Activated CD4-positive, alpha-beta T cell treated with anti-CD3 and anti-CD28 coated beads, Interleukin-2, amount 50 U/mL, for 24 hours (primary cell): ENCODE results near the gene APPBP2.
"Not testable (repeated sequence)": the region's sequence is repeated elsewhere in the genome, so short reads cannot be mapped to it uniquely, and the experiment has no call there.

Source experiments
- DNase-seq, 2 donors: peaks; one replicate each; pipeline ENCODE4 v3.0.0-alpha.2; 2020; ENCODE audit warnings: low read depth in 1 of 2, low spot score in 1 of 2

The APPBP2 gene

DNA sequence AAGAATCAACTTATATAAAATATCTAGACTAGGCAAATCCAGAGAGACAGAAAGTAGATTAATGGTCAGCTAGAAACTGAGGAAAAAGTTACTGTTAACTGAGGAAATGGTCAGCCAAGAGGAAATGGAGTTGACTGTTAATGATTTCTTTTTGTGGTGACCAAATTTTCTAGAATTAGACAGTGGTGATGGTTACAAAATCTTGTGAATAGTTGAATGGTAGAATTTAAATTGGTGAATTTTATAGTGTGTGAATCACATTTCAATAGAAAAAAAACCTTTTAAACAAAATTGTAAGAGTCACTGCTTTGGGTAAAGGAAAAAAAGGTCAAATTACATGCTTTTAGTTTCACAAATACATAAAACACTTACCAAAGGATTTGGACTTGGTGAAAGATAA lies 30.0 kb downstream of the APPBP2 start:
- no peak for DNase-seq

- no peak for DNase-seq
Measured at GRCh38 chr17:60495260-60495659, 30.8 kb downstream of the APPBP2 start.

- DNase-seq: no peak
Measured at GRCh38 chr17:60493847-60494321, 32.2 kb downstream of the APPBP2 start.

GRCh38 chr17:60491771-60492170 lies 34.3 kb downstream of the APPBP2 start:
- no peak for DNase-seq

DNA sequence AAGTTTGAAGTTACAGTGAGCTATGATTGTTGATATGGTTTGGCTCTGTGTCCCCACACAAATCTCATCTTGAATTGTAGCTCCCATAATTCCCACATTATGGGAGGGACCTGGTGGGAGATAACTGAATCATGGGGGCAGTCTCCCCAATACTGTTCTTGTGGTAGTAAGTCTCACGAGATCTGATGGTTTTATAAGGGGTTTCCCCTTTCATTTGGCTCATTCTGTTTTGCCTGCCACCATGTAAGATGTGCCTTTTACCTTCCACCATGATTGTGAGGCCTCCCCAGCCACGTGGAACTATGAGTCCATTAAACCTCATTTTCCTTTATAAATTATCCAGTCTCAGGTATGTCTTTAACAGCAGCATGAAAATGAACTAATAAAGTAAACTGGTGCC lies 35.4 kb downstream of the APPBP2 start:
- not testable (repeated sequence) for DNase-seq

DNA sequence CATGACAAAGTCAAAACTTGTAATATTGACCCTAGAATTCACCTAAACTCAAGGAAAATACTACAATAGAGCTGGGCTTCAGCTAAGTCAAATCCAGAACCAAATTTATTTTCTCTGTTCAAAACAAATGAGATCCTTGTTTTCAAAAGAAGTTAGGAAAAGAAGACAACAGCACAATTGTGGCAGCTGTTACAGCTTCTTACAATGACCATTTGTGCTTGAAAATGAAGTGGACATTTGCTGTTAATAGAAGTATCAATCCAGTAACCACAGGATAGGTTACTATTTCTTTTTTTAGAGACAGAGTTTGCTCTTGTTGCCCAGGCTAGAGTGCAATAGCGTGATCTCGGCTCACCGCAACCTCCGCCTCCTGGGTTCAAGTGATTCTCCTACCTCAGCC lies 44.4 kb downstream of the APPBP2 start:
- no peak for DNase-seq

DNA sequence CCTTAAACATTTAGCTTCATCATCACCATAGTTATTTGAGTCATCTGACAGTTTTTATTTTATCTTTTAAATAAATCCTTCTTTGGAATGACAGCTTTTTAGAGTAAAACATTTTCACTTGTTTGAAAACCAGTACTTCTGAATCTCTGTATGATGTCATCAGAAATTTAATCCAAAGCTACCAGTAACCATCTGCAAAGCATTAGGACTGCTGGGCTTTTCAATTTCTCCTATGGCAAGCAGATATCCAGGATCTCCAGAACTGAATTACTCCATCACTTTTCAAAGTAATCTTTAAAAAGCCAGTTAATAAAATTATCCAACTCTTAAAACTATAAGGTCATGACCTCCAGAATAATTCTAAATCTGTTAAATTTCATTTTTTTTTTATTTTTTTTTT lies 52.3 kb downstream of the APPBP2 start:
- DNase-seq: no peak

GRCh38 chr17:60472449-60472848 lies 53.6 kb downstream of the APPBP2 start:
- no peak for DNase-seq

DNA sequence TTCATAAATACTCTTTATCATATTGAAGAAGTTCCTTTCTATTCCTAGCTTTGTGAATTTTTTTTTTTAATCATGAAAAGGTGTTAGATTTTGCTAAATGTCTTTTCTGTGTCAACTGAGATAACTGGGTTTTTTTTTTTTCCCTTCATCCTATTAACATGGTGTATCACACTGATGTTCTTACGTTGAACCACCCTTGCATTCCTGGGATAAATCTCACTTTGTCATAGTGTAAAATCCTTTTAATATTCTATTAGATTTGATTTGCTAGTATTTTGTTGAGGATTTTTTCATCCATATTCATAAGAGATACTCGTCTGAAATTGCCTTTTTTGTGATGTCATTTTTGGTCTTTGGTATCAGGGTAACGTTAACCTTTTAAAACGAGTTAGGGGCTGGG lies 54.6 kb downstream of the APPBP2 start:
- DNase-seq: no peak

GRCh38 chr17:60468371-60468770 lies 57.7 kb downstream of the APPBP2 start:
- no peak for DNase-seq

GRCh38 chr17:60464343-60464742 lies 61.7 kb downstream of the APPBP2 start:
- DNase-seq: no peak

GRCh38 chr17:60463157-60463835 lies 62.7 kb downstream of the APPBP2 start:
- no peak for DNase-seq

GRCh38 chr17:60461584-60461983 lies 64.5 kb downstream of the APPBP2 start:
- no peak for DNase-seq

- no peak for DNase-seq
Measured at GRCh38 chr17:60457148-60457547, 68.9 kb downstream of the APPBP2 start.

DNA sequence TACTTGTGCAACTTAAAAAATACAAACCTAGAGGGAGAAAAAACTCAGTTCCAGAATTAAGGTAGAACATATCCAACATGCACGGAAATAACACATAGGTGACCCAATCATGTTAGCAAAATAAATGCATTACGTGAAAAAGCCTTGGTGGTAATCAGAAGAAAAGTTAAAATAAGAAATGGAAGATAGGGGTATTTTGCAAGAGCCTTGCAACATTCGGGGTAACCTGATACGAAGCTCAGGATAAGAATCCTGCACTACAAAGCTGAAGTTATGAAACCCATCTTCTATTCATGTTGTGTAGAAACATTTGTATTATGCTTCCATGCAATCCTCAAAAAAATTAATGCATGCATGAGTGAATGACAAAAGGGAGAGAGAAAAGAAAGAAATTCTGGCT lies 70.7 kb downstream of the APPBP2 start:
- no peak for DNase-seq

GRCh38 chr17:60451965-60452364 lies 74.1 kb downstream of the APPBP2 start:
- no peak for DNase-seq

- no peak for DNase-seq
Measured at GRCh38 chr17:60451071-60451470, 75.0 kb downstream of the APPBP2 start.

GRCh38 chr17:60447375-60447774 lies 78.7 kb downstream of the APPBP2 start:
- DNase-seq: no peak

DNA sequence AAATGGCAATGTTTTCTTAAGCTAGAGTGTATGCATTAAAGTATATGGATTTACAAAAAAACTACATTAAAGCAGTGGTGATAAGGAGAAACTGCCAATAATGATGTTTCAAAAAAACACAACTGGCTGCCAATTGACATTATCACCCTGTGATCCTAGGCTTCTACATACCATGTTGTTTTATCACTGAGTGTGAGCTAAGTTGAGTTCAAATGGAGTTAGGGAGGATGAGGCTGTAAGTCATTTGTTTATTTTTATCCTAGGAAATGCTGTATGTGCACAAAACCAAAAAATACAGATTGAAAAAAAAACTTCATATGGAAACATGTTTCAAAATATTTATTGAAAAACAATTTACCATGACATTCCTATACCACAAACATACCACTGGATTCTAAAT lies 80.9 kb downstream of the APPBP2 start:
- DNase-seq: no peak

DNA sequence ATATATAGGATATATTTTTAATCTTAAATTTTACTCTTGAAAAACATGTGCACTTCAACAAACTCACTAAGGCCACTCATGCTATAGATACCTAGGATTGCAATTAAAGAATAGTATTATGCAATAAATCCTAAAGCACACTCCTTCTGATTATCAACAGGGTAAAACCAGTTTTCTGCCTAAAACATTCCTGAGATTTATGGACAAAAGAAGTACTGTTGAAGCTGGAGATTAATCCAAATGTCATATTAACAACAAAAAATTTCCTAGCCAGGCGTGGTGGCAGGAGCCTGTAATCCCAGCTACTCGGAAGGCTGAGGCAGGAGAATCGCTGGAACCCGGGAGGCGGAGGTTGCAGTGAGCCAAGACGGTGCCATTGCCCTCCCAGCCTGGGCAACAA lies 82.3 kb downstream of the APPBP2 start:
- no peak for DNase-seq

GRCh38 chr17:60442271-60443173 lies 83.5 kb downstream of the APPBP2 start:
- no peak for DNase-seq

DNA sequence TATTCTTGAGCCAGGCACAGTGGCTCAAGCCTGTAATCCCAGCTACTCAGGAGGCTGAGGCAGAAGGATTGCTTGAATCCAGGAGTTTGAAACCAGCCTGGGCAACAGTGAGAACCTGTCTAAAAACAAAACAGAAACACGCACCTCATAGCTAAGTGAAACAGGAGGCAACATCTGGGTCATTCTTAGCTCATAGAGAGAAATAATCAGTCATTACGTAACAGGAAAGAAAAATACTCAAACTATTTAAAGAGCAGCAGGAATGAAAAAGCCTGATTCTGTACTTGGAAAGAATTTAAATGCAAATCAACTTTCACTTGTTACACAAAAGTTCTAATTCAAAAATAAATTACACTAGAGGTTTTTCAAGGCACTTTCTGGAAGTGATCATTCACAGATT lies 86.5 kb downstream of the APPBP2 start:
- DNase-seq: no peak
